GM23338 (cell line): ENCODE measurements around the gene FOXL2NB. TPM values are rescaled to one million over a fixed set of nuclear protein-coding genes. Genes with fewer than 3 reads are reported as not detected.

Experiments used
- ATAC-seq: fragments of 200-7000 bp; cut with Tn5 transposase; 3 replicates; pipeline ENCODE4 v1.9.1; 2020
- DNase-seq: peaks from one replicate; pipeline ENCODE4 v3.0.0-alpha.2; 2015; ENCODE audit warnings: low spot score
- H2AFZ ChIP-seq: fragments of 200-600 bp; sonication (generic); 2 replicates; pipeline ENCODE4 v1.8.0; 2016; ENCODE audit warnings: antibody characterized with exemption, mild to moderate bottlenecking, moderate library complexity
- H3F3A ChIP-seq: fragments of 200-600 bp; sonication (generic); replicated peaks from 2 replicates; pipeline ENCODE4 v1.8.0; 2017; ENCODE audit warnings: antibody characterized with exemption, mixed run types, low read depth
- H3K27ac ChIP-seq: fragments of 200-600 bp; sonication (generic); 2 replicates; pipeline ENCODE4 v1.6.1; 2016; ENCODE audit warnings: low read depth
- H3K27me3 ChIP-seq: fragments of 200-600 bp; sonication (generic); 2 replicates; pipeline ENCODE4 v1.8.0; 2016; ENCODE audit warnings: mild to moderate bottlenecking, mixed run types, moderate library complexity; ENCODE audit not compliant: insufficient read depth
- H3K36me3 ChIP-seq: fragments of 200-600 bp; sonication (generic); 2 replicates; pipeline ENCODE4 v1.8.0; 2016; ENCODE audit warnings: mild to moderate bottlenecking; ENCODE audit not compliant: insufficient read depth
- H3K4me1 ChIP-seq: fragments of 200-600 bp; sonication (generic); 2 replicates; pipeline ENCODE4 v1.8.0; 2016; ENCODE audit warnings: mild to moderate bottlenecking, moderate library complexity; ENCODE audit not compliant: insufficient read depth
- H3K4me2 ChIP-seq: fragments of 200-600 bp; sonication (generic); 2 replicates; pipeline ENCODE4 v1.7.1; 2017; ENCODE audit warnings: mixed run types
- H3K4me3 ChIP-seq: fragments of 200-600 bp; sonication (generic); 2 replicates; pipeline ENCODE4 v1.6.1; 2016; ENCODE audit warnings: mixed run types
- H3K79me2 ChIP-seq: fragments of 200-600 bp; sonication (generic); replicated peaks from 2 replicates; pipeline ENCODE4 v1.8.0; 2017; ENCODE audit warnings: mild to moderate bottlenecking; ENCODE audit not compliant: insufficient read depth
- H3K9me2 ChIP-seq: fragments of 200-600 bp; sonication (generic); 2 replicates; pipeline ENCODE4 v1.8.0; 2017; ENCODE audit not compliant: insufficient read depth
- H4K20me1 ChIP-seq: fragments of 200-600 bp; sonication (generic); replicated peaks from 2 replicates; pipeline ENCODE4 v1.8.0; 2017; ENCODE audit warnings: mild to moderate bottlenecking; ENCODE audit not compliant: insufficient read depth
- H3K27ac Mint-ChIP-seq: 2 replicates; pipeline ENCODE4 v1.8.0; 2020; ENCODE audit warnings: inconsistent platforms, mild to moderate bottlenecking, moderate library complexity, mixed read lengths
- H3K27me3 Mint-ChIP-seq: 3 replicates; pipeline ENCODE4 v1.8.0; 2022; ENCODE audit warnings: low read depth, mild to moderate bottlenecking, moderate library complexity, mixed read lengths, inconsistent platforms; ENCODE audit not compliant: insufficient read depth, poor library complexity
- H3K36me3 Mint-ChIP-seq: 3 replicates; pipeline ENCODE4 v1.8.0; 2021; ENCODE audit warnings: low read depth, mild to moderate bottlenecking, inconsistent platforms, moderate library complexity, mixed read lengths
- H3K4me1 Mint-ChIP-seq: 3 replicates; pipeline ENCODE4 v1.8.0; 2020; ENCODE audit warnings: mild to moderate bottlenecking, inconsistent platforms, mixed read lengths
- H3K4me3 Mint-ChIP-seq: 3 replicates; pipeline ENCODE4 v1.8.0; 2021; ENCODE audit warnings: moderate library complexity, mild to moderate bottlenecking, inconsistent platforms, mixed read lengths
- H3K9me3 Mint-ChIP-seq: 3 replicates; pipeline ENCODE4 v1.8.0; 2020; ENCODE audit warnings: moderate library complexity, mild to moderate bottlenecking, inconsistent platforms, mixed read lengths
- CREB1 ChIP-seq: fragments of 250-450 bp; sonication (Bioruptor Pico); IDR thresholded peaks from 2 replicates; pipeline ENCODE4 v1.5.0; 2020; ENCODE audit warnings: low read depth, mild to moderate bottlenecking, moderate library complexity
- CTCF ChIP-seq, 2 experiments: fragments of 200-600 bp in 1 of 2; sonication (generic) in 1 of 2; conservative IDR thresholded peaks; 2 replicates each; pipeline versions ENCODE4 v1.5.1 to v1.6.1; 2016 to 2017; ENCODE audit warnings: antibody characterized with exemption in 2 of 2, low read depth in 2 of 2, mild to moderate bottlenecking in 2 of 2, moderate library complexity in 1 of 2
- EZH2 ChIP-seq: fragments of 200-600 bp; sonication (generic); IDR thresholded peaks from one replicate; pipeline ENCODE4 v1.8.0; 2017; ENCODE audit warnings: antibody characterized with exemption, mild to moderate bottlenecking, low read depth; ENCODE audit not compliant: unreplicated experiment
- EZH2phosphoT487 ChIP-seq: fragments of 200-600 bp; sonication (generic); IDR thresholded peaks from one replicate; pipeline ENCODE4 v1.8.1; 2018; ENCODE audit warnings: antibody characterized with exemption; ENCODE audit not compliant: unreplicated experiment
- JUNB ChIP-seq: IDR thresholded peaks from one replicate; pipeline ENCODE4 v1.6.1; 2016; ENCODE audit warnings: antibody characterized with exemption; ENCODE audit not compliant: unreplicated experiment
- POLR2AphosphoS5 ChIP-seq: IDR thresholded peaks from 2 replicates; pipeline ENCODE4 v1.6.1; 2016; ENCODE audit warnings: antibody characterized with exemption, low read depth
- REST ChIP-seq: IDR thresholded peaks from one replicate; pipeline ENCODE4 v1.6.1; 2018; ENCODE audit warnings: antibody characterized with exemption; ENCODE audit not compliant: unreplicated experiment
- ZNF462 ChIP-seq: fragments of 250-450 bp; sonication (Bioruptor Pico); IDR thresholded peaks from 2 replicates; pipeline ENCODE4 v1.5.0; 2020; ENCODE audit warnings: mild to moderate bottlenecking, moderate library complexity
- polyA plus RNA-seq: library from polyadenylated mRNA; unstranded; fragments of >200 nt; fragmentation: Nextera tagmentation; extraction: Ambion mirVana; gene quantifications from 2 replicates; pipeline ENCODE4 v1.2.1, GENCODE V29; 2016
- total RNA-seq: library from RNA; depleted of rRNA; stranded (reverse); fragments of >200 nt; shearing (Covaris generic); gene quantifications from 2 replicates; pipeline ENCODE4 v1.2.3, GENCODE V29; 2014

FOXL2NB gene
- total and polyA plus RNA-seq, 2 experiments from 2014 or later = 11.2 to 15.6 TPM

GRCh38 chr3:138898708-138899107, 48.3 kb upstream of the FOXL2NB start (continued):
- no peak for TF ChIP-seq REST

- Histone ChIP-seq H3F3A (no peaks in the 10 kb centered on the region), H3K4me1 (no peaks in the 10 kb centered on the region), H3K9me2 (no peaks in the 10 kb centered on the region), H3K4me2 (no peak overlapping the region), H3K27me3 (no peaks in the 10 kb centered on the region), H2AFZ (no peak overlapping the region), H3K79me2 (no peaks in the 10 kb centered on the region), H3K4me3 (no peak overlapping the region), H3K36me3 (no peaks in the 10 kb centered on the region), H3K27ac (no peak overlapping the region), H4K20me1 (no peaks in the 10 kb centered on the region)
- Mint-ChIP-seq H3K27me3 (no peaks in the 10 kb centered on the region), H3K27ac (no peak overlapping the region), H3K9me3 (no peaks in the 10 kb centered on the region; the same call in 2 of the 3 replicates), H3K4me3 (no peak overlapping the region), H3K4me1 (no peaks in the 10 kb centered on the region), H3K36me3 (no peaks in the 10 kb centered on the region)
- no peak for TF ChIP-seq JUNB
- no peak for TF ChIP-seq EZH2
- no peak for TF ChIP-seq CTCF (conservative IDR thresholded peaks at IDR 0.05; ENCODE audit: low read depth in 2 of 2)
- no peak for ATAC-seq
- DNase-seq = no peak
These were observed 47.5 kb upstream of the FOXL2NB start for GRCh38 chr3:138899351-138899991.

- Histone ChIP-seq H3K36me3 (no peaks in the 10 kb centered on the region), H3K4me3 (no peak overlapping the region), H2AFZ (no peak overlapping the region), H3K4me2 (no peak overlapping the region), H3K9me2 (0 out of 2 replicates have a peak, but pooled peaks cover 3% of the 10 kb centered on the region), H3K27me3 (no peaks in the 10 kb centered on the region), H3K4me1 (no peaks in the 10 kb centered on the region), H3K79me2 (no peaks in the 10 kb centered on the region), H3K27ac (no peak overlapping the region), H3F3A (no peaks in the 10 kb centered on the region), H4K20me1 (no peaks in the 10 kb centered on the region)
- peaks cover 2% of the 10 kb centered on the region; the same call in 1 of the 3 replicates for H3K9me3 Mint-ChIP-seq
- no peak for ATAC-seq
- H3K4me3 Mint-ChIP-seq = no peak overlapping the region
- no peak for DNase-seq
- H3K27me3 Mint-ChIP-seq = peaks cover 2% of the 10 kb centered on the region
- no peaks in the 10 kb centered on the region for H3K36me3 Mint-ChIP-seq
- no peaks in the 10 kb centered on the region for H3K4me1 Mint-ChIP-seq
- H3K27ac Mint-ChIP-seq = no peak overlapping the region
- TF ChIP-seq EZH2phosphoT487 = no peak
- no peak for TF ChIP-seq EZH2
- no peak for TF ChIP-seq ZNF462 (CRISPR knock-in tag)
- TF ChIP-seq CREB1 (CRISPR knock-in tag) = no peak
- no peak for TF ChIP-seq POLR2AphosphoS5
These were observed 45.5 kb upstream of the FOXL2NB start for GRCh38 chr3:138901567-138901966.
